SK-N-SH (cell line): ENCODE measurements around the gene DNTT. TPM values are rescaled to one million over a fixed set of nuclear protein-coding genes. Genes with fewer than 3 reads are reported as not detected.

Source experiments
- CTCF ChIA-PET: fragments of 300-600, 350-600 bp; formaldehyde crosslinking; extraction: SDS; loops from one replicate; lab custom pipeline; 2021; lab: Yijun Ruan, JAX
- POLR2A ChIA-PET: fragments of 350-600 bp; sonication (Branson Sonifier 250); formaldehyde crosslinking; extraction: SDS; loops from one replicate; lab custom pipeline; 2020; ENCODE audit warnings: antibody characterized with exemption, inconsistent platforms; lab: Yijun Ruan, JAX
- DNase-seq: peaks from one replicate; pipeline ENCODE4 v3.0.0; 2012
- H2AFZ ChIP-seq: fragments of 200-600 bp; sonication (generic); 2 replicates; pipeline ENCODE4 v1.8.1; 2016; ENCODE audit warnings: antibody characterized with exemption, mild to moderate bottlenecking, low read depth
- H3F3A ChIP-seq: fragments of 200-600 bp; sonication (generic); replicated peaks from 2 replicates; pipeline ENCODE3; 2016; ENCODE audit warnings: antibody characterized with exemption, mild to moderate bottlenecking; ENCODE audit not compliant: insufficient read depth
- H3K27ac ChIP-seq, 2 experiments: fragments of 200-500 bp in 1 of 2; fragments of 200-600 bp in 1 of 2; sonication (Bioruptor generic) in 1 of 2; sonication (generic), shearing (Covaris generic) in 1 of 2; 2 replicates each; pipeline versions ENCODE4 v1.5.1 to v1.6.1; 2014 to 2016; ENCODE audit warnings: low read depth in 2 of 2, inconsistent platforms in 1 of 2, low read length in 1 of 2, mild to moderate bottlenecking in 1 of 2, mixed read lengths in 1 of 2
- H3K27me3 ChIP-seq: fragments of 200-600 bp; sonication (generic), shearing (Covaris generic); 2 replicates; pipeline ENCODE4 v1.6.1; 2016; ENCODE audit warnings: mixed run types; ENCODE audit not compliant: insufficient read depth
- H3K36me3 ChIP-seq, 2 experiments: fragments of 200-500 bp in 1 of 2; fragments of 200-600 bp in 1 of 2; sonication (Bioruptor generic) in 1 of 2; sonication (generic) in 1 of 2; replicated peaks in 1 of 2; 2 replicates each; pipeline versions ENCODE3 to v1.5.1; 2014 to 2016; ENCODE audit warnings: low read length in 1 of 2, mild to moderate bottlenecking in 1 of 2; ENCODE audit not compliant: insufficient read depth in 2 of 2, control insufficient read depth in 1 of 2
- H3K4me1 ChIP-seq, 2 experiments: fragments of 200-500 bp in 1 of 2; fragments of 200-600 bp in 1 of 2; sonication (Bioruptor generic) in 1 of 2; sonication (generic), shearing (Covaris generic) in 1 of 2; 2 replicates each; pipeline versions ENCODE4 v1.5.1 to v1.6.1; 2014 to 2016; ENCODE audit warnings: low read depth in 1 of 2, low read length in 1 of 2, mixed run types in 1 of 2; ENCODE audit not compliant: insufficient read depth in 2 of 2, control insufficient read depth in 1 of 2
- H3K4me2 ChIP-seq: fragments of 200-600 bp; sonication (generic), shearing (Covaris generic); 2 replicates; pipeline ENCODE4 v1.6.1; 2017; ENCODE audit warnings: mixed run types
- H3K4me3 ChIP-seq, 2 experiments: fragments of 200-500 bp in 1 of 2; fragments of 200-600 bp in 1 of 2; sonication (Bioruptor generic) in 1 of 2; sonication (generic), shearing (Covaris generic) in 1 of 2; 2 replicates each; pipeline versions ENCODE4 v1.5.1 to v1.8.1; 2014 to 2016; ENCODE audit warnings: low read depth in 2 of 2, inconsistent platforms in 1 of 2, low read length in 1 of 2, mild to moderate bottlenecking in 1 of 2, mixed read lengths in 1 of 2, moderate library complexity in 1 of 2
- H3K79me2 ChIP-seq: fragments of 200-600 bp; sonication (generic); 2 replicates; pipeline ENCODE4 v1.8.1; 2017; ENCODE audit warnings: mild to moderate bottlenecking; ENCODE audit not compliant: insufficient read depth
- H3K9ac ChIP-seq: fragments of 200-600 bp; sonication (generic); 2 replicates; pipeline ENCODE4 v1.6.1; 2017; ENCODE audit warnings: mixed run types
- H3K9me2 ChIP-seq: fragments of 200-600 bp; sonication (generic); 2 replicates; pipeline ENCODE4 v1.6.1; 2017; ENCODE audit warnings: mixed run types
- H3K9me3 ChIP-seq: fragments of 200-600 bp; sonication (generic); 2 replicates; pipeline ENCODE4 v1.6.1; 2017; ENCODE audit warnings: mixed run types, mild to moderate bottlenecking, moderate library complexity
- H4K20me1 ChIP-seq: fragments of 200-600 bp; sonication (generic); 2 replicates; pipeline ENCODE4 v1.6.1; 2017; ENCODE audit warnings: mild to moderate bottlenecking, mixed run types; ENCODE audit not compliant: insufficient read depth
- EP300 ChIP-seq, 2 experiments: IDR thresholded peaks; 2 replicates each; pipeline versions ENCODE4 v1.4.0 to v1.6.1; 2012; ENCODE audit warnings: borderline replicate concordance in 1 of 2, low read depth in 1 of 2, low read length in 1 of 2
- EZH2phosphoT487 ChIP-seq: fragments of 200-600 bp; sonication (generic); IDR thresholded peaks from 2 replicates; pipeline ENCODE4 v1.6.1; 2017; ENCODE audit warnings: low read depth, mixed run types, mild to moderate bottlenecking, antibody characterized with exemption, moderate library complexity, borderline replicate concordance
- FOSL2 ChIP-seq: IDR thresholded peaks from 2 replicates; pipeline ENCODE4 v1.4.0; 2012; ENCODE audit warnings: low read depth, mild to moderate bottlenecking, moderate library complexity, borderline replicate concordance
- FOXJ3 ChIP-seq: sonication (generic); formaldehyde crosslinking; IDR thresholded peaks from 2 replicates; pipeline ENCODE4 v1.5.1; 2020; ENCODE audit warnings: mild to moderate bottlenecking, missing genetic modification reagents
- FOXM1 ChIP-seq: IDR thresholded peaks from 2 replicates; pipeline ENCODE4 v1.4.0; 2012; ENCODE audit warnings: low read depth, mild to moderate bottlenecking
- GATA2 ChIP-seq: sonication (generic); formaldehyde crosslinking; IDR thresholded peaks from 2 replicates; pipeline ENCODE4 v1.5.0; 2020; ENCODE audit warnings: mild to moderate bottlenecking, missing genetic modification reagents
- JUND ChIP-seq: IDR thresholded peaks from 2 replicates; pipeline ENCODE4 v1.4.0; 2012
- MEF2A ChIP-seq: IDR thresholded peaks from 2 replicates; pipeline ENCODE4 v1.4.0; 2012; ENCODE audit warnings: low read depth, borderline replicate concordance
- MXI1 ChIP-seq: IDR thresholded peaks from 2 replicates; pipeline ENCODE4 v1.6.1; 2012; ENCODE audit warnings: mild to moderate bottlenecking, low read depth, low read length, improper control_type of control experiment
- NRF1 ChIP-seq: IDR thresholded peaks from 2 replicates; pipeline ENCODE4 v1.6.1; 2012; ENCODE audit warnings: low read depth, mild to moderate bottlenecking, low read length
- REST ChIP-seq: IDR thresholded peaks from 2 replicates; pipeline ENCODE4 v1.6.1; 2012; ENCODE audit warnings: mild to moderate bottlenecking, low read depth, low read length, moderate library complexity
- RFX5 ChIP-seq: IDR thresholded peaks from 2 replicates; pipeline ENCODE4 v1.6.1; 2012; ENCODE audit warnings: mild to moderate bottlenecking, improper control_type of control experiment, low read length
- RXRA ChIP-seq: IDR thresholded peaks from 2 replicates; pipeline ENCODE4 v1.4.0; 2012; ENCODE audit warnings: low read depth, mild to moderate bottlenecking, borderline replicate concordance
- SIN3A ChIP-seq: IDR thresholded peaks from 2 replicates; pipeline ENCODE4 v1.6.1; 2012; ENCODE audit warnings: low read depth, mild to moderate bottlenecking, low read length, moderate library complexity, borderline replicate concordance
- SMC3 ChIP-seq: IDR thresholded peaks from 2 replicates; pipeline ENCODE4 v1.6.1; 2012; ENCODE audit warnings: low read depth, low read length, improper control_type of control experiment
- TEAD4 ChIP-seq: IDR thresholded peaks from 2 replicates; pipeline ENCODE4 v1.4.0; 2012; ENCODE audit warnings: mild to moderate bottlenecking, borderline replicate concordance; ENCODE audit not compliant: insufficient read depth
- USF2 ChIP-seq: fragments of 150-350 bp; IDR thresholded peaks from 2 replicates; pipeline ENCODE4 v1.6.1; 2017; ENCODE audit warnings: antibody characterized with exemption, low read length, low read depth, borderline replicate concordance
- YY1 ChIP-seq: IDR thresholded peaks from 2 replicates; pipeline ENCODE4 v1.4.0; 2012; ENCODE audit warnings: low read depth, mild to moderate bottlenecking
- ZBTB33 ChIP-seq: IDR thresholded peaks from 2 replicates; pipeline ENCODE4 v1.4.0; 2012; ENCODE audit warnings: low read depth, borderline replicate concordance
- WGBS: methylation state at CpG from one replicate; pipeline ENCODE4 v1.1.6; 2017; ENCODE audit warnings: low lambda C conversion rate; 5-methylcytosine and 5-hydroxymethylcytosine counted together
- polyA plus RNA-seq, 3 experiments: library from polyadenylated mRNA; depleted of rRNA; stranded (reverse); fragments of >200 nt; gene quantifications; 2 replicates each; pipeline ENCODE4 v1.2.3, GENCODE V29; 2012

DNTT gene
- polyA plus RNA-seq, 1 of the 3 experiments (the other 2 are of a cell fraction): not detected

GRCh38 chr10:96367470-96367869 is 63.2 kb downstream of the DNTT start:
- CTCF ChIA-PET: interaction anchor here (1.1 to 4.3 kb wide), 4 partner anchors 8 to 350 kb away, joined by 3 to 29 read pairs (median 8); partner anchors contain the start of gene TLL2
- 38% methylated on average over 4 of the region's 4 CpGs for WGBS
- no peak for DNase-seq

More at GRCh38 chr10:96367470-96367869, 63.2 kb downstream of the DNTT start:
- no peaks in the 10 kb centered on the region for H4K20me1 ChIP-seq
- no peak overlapping the region for H3K4me3 ChIP-seq
- no peak for TF ChIP-seq JUND
- TF ChIP-seq SMC3: no peak
- no peak for TF ChIP-seq RXRA
- TF ChIP-seq EP300 (IDR thresholded peaks at IDR 0.05; ENCODE audit: borderline replicate concordance in 1 of 2, low read depth in 1 of 2, low read length in 1 of 2): no peak
- TF ChIP-seq REST: no peak
- no peak for TF ChIP-seq FOXJ3 (CRISPR knock-in tag)
- TF ChIP-seq MEF2A: no peak
- no peak for TF ChIP-seq GATA2
- no peak for TF ChIP-seq NRF1
- no peak for TF ChIP-seq FOXM1
- no peak for TF ChIP-seq RFX5
- no peak for TF ChIP-seq USF2
- TF ChIP-seq ZBTB33: no peak
- no peak for TF ChIP-seq MXI1
- TF ChIP-seq YY1: no peak
- TF ChIP-seq EZH2phosphoT487: no peak
- no peak for TF ChIP-seq SIN3A
- no peak for TF ChIP-seq FOSL2
- TF ChIP-seq TEAD4: no peak
- no peaks in the 10 kb centered on the region; the same call in 1 of the 2 replicates for H3K27me3 ChIP-seq
- no peaks in the 10 kb centered on the region for H3K9me2 ChIP-seq
- H3K27ac ChIP-seq: no peak overlapping the region
- H3F3A ChIP-seq: no peaks in the 10 kb centered on the region
- no peaks in the 10 kb centered on the region for H3K4me1 ChIP-seq
- POLR2A ChIA-PET: no interaction called here
- H3K9me3 ChIP-seq: no peaks in the 10 kb centered on the region
- no peaks in the 10 kb centered on the region for H3K36me3 ChIP-seq
- no peaks in the 10 kb centered on the region for H3K79me2 ChIP-seq
- no peak overlapping the region for H2AFZ ChIP-seq
- H3K9ac ChIP-seq: no peak overlapping the region
- no peak overlapping the region for H3K4me2 ChIP-seq
